Loucy (cell line): ENCODE data around the gene P4HB.

ENCODE experiments used
- EZH2phosphoT487 ChIP-seq: fragments of 200-600 bp; IDR thresholded peaks from 2 replicates; pipeline ENCODE4 v1.6.1; 2018; ENCODE audit warnings: antibody characterized with exemption, mild to moderate bottlenecking, moderate library complexity, borderline replicate concordance
- TF ChIP-seq, protein P1 (sequence below): fragments of 200-600 bp; sonication (generic); conservative IDR thresholded peaks from 2 replicates; pipeline ENCODE4 v1.5.1; 2014; ENCODE audit warnings: mild to moderate bottlenecking, antibody characterized with exemption, low read length

DNA sequence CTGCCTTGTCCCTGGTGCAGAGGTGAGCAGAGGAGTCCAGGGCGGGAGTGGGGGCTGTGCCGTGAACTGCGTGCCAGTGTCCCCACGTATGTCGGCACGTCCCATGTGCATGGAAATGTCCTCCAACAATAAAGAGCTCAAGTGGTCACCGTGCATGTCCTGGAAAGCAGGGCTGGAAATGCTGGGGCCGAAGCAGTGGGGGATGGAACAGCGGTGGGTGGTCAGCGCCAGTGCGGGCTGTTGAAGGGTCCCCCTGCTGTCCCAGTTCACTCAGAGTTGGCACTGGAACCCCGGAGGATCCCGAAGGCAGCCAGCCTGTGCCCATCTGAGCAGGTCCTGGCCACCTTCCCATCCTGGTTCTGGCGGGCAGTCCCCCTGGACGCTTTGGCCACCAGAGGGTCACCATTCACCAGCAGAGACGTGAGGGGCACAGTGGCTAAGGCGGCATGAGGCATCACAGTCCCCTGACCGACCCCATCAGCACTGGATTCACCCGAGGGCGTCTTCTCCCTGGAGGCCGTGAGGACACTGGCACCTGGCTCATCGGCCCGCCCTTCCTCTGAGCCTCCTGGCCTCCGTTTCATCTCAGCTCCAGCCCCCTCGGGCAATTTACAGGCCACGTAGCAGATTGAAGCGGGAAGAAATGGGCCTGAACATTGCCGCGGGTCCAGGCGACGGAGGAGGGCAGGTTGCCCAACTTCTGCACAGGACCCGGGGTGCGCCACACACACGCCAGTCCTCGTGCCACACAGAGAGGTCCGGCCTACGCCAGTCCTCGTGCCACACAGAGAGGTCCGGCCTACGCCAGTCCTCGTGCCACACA is 46.3 kb downstream of the P4HB start:
- TF ChIP-seq, protein P1, sequence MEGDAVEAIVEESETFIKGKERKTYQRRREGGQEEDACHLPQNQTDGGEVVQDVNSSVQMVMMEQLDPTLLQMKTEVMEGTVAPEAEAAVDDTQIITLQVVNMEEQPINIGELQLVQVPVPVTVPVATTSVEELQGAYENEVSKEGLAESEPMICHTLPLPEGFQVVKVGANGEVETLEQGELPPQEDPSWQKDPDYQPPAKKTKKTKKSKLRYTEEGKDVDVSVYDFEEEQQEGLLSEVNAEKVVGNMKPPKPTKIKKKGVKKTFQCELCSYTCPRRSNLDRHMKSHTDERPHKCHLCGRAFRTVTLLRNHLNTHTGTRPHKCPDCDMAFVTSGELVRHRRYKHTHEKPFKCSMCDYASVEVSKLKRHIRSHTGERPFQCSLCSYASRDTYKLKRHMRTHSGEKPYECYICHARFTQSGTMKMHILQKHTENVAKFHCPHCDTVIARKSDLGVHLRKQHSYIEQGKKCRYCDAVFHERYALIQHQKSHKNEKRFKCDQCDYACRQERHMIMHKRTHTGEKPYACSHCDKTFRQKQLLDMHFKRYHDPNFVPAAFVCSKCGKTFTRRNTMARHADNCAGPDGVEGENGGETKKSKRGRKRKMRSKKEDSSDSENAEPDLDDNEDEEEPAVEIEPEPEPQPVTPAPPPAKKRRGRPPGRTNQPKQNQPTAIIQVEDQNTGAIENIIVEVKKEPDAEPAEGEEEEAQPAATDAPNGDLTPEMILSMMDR: no peak
- no peak for TF ChIP-seq EZH2phosphoT487
